CD14-positive monocyte (primary cell): ENCODE data around the gene PNLDC1. TPM values are rescaled to one million over a fixed set of nuclear protein-coding genes. Genes with fewer than 3 reads are reported as not detected.

Experiments used
- DNase-seq, 3 donors: peaks; one replicate each; pipeline ENCODE4 v3.0.0-alpha.2; 2011 to 2022
- H2AFZ ChIP-seq: 2 replicates; pipeline ENCODE4 v1.6.0; 2012; ENCODE audit warnings: mild to moderate bottlenecking, low read depth, low read length, inconsistent platforms; ENCODE audit not compliant: insufficient read depth, poor library complexity, severe bottlenecking
- H3K27ac ChIP-seq, 2 donors: 1 replicate in 1 of 2; 2 replicates in 1 of 2; pipeline ENCODE4 v1.5.1; 2012 to 2013; ENCODE audit warnings: low read length in 2 of 2, control low read depth in 1 of 2, inconsistent platforms in 1 of 2, low read depth in 1 of 2, mild to moderate bottlenecking in 1 of 2
- H3K27me3 ChIP-seq, 2 donors: one replicate each; pipeline versions ENCODE4 v1.6.0 to v1.6.1; 2011 to 2013; ENCODE audit warnings: low read length in 2 of 2; ENCODE audit not compliant: control insufficient read depth in 2 of 2, insufficient read depth in 2 of 2
- H3K36me3 ChIP-seq, 2 donors: replicated peaks in 1 of 2; 1 replicate in 1 of 2; 2 replicates in 1 of 2; pipeline versions ENCODE4 v1.5.1 to v1.6.1; 2012 to 2013; ENCODE audit warnings: low read length in 2 of 2, control low read depth in 1 of 2, inconsistent platforms in 1 of 2, mild to moderate bottlenecking in 1 of 2; ENCODE audit not compliant: insufficient read depth in 2 of 2, control insufficient read depth in 1 of 2
- H3K4me1 ChIP-seq, 2 donors: 1 replicate in 1 of 2; 2 replicates in 1 of 2; pipeline versions ENCODE4 v1.5.1 to v1.6.1; 2012 to 2013; ENCODE audit warnings: low read length in 2 of 2, control low read depth in 1 of 2, inconsistent platforms in 1 of 2, mild to moderate bottlenecking in 1 of 2, moderate library complexity in 1 of 2; ENCODE audit not compliant: insufficient read depth in 2 of 2, control insufficient read depth in 1 of 2
- H3K4me2 ChIP-seq: replicated peaks from 2 replicates; pipeline ENCODE3; 2012; ENCODE audit warnings: low read length, moderate library complexity, mild to moderate bottlenecking; ENCODE audit not compliant: poor library complexity, severe bottlenecking; ENCODE audit errors: extremely low read depth
- H3K4me3 ChIP-seq, 3 experiments: fragments of 200-600 bp in 1 of 3; sonication (generic) in 1 of 3; replicated peaks in 1 of 3; 1 replicate in 2 of 3; 2 replicates in 1 of 3; pipeline ENCODE4 v1.5.1; 2011 to 2013; ENCODE audit warnings: low read length in 3 of 3, mild to moderate bottlenecking in 3 of 3, control low read depth in 2 of 3, low read depth in 2 of 3, inconsistent platforms in 1 of 3, moderate library complexity in 1 of 3
- H3K79me2 ChIP-seq: 2 replicates; pipeline ENCODE4 v1.6.0; 2012; ENCODE audit warnings: mild to moderate bottlenecking, control low read depth, inconsistent platforms, low read length, moderate library complexity; ENCODE audit not compliant: insufficient read depth
- H3K9ac ChIP-seq: 2 replicates; pipeline ENCODE4 v1.6.0; 2017; ENCODE audit warnings: low read length, mild to moderate bottlenecking; ENCODE audit not compliant: insufficient read depth, poor library complexity, severe bottlenecking
- H3K9me3 ChIP-seq, 2 donors: replicated peaks in 1 of 2; 1 replicate in 1 of 2; 2 replicates in 1 of 2; pipeline versions ENCODE4 v1.5.1 to v1.6.1; 2012 to 2013; ENCODE audit warnings: low read length in 2 of 2, control low read depth in 1 of 2; ENCODE audit not compliant: control insufficient read depth in 1 of 2, insufficient read depth in 1 of 2
- H4K20me1 ChIP-seq: 2 replicates; pipeline ENCODE4 v1.6.0; 2012; ENCODE audit warnings: mild to moderate bottlenecking, low read length, control low read depth, moderate library complexity; ENCODE audit not compliant: insufficient read depth
- H3K27ac Mint-ChIP-seq, 7 donors: one replicate each; pipeline ENCODE4 v1.8.0; 2020; ENCODE audit warnings: mild to moderate bottlenecking in 7 of 7, mixed read lengths in 7 of 7, moderate library complexity in 6 of 7, inconsistent platforms in 2 of 7
- H3K27me3 Mint-ChIP-seq, 3 donors: one replicate each; pipeline ENCODE4 v1.8.0; 2021 to 2022; ENCODE audit warnings: low read depth in 3 of 3, mild to moderate bottlenecking in 3 of 3, mixed read lengths in 3 of 3, moderate library complexity in 3 of 3, inconsistent platforms in 1 of 3
- H3K36me3 Mint-ChIP-seq, 2 donors: one replicate each; pipeline ENCODE4 v1.8.0; 2020; ENCODE audit warnings: mixed read lengths in 2 of 2, inconsistent platforms in 1 of 2, mild to moderate bottlenecking in 1 of 2
- H3K4me1 Mint-ChIP-seq: one replicate; pipeline ENCODE4 v1.8.0; 2020; ENCODE audit warnings: mild to moderate bottlenecking, mixed read lengths
- H3K4me3 Mint-ChIP-seq, 2 donors: one replicate each; pipeline ENCODE4 v1.8.0; 2020; ENCODE audit warnings: mild to moderate bottlenecking in 2 of 2, mixed read lengths in 2 of 2, moderate library complexity in 1 of 2
- H3K9me3 Mint-ChIP-seq, 7 donors: one replicate each; pipeline ENCODE4 v1.8.0; 2020 to 2022; ENCODE audit warnings: mixed read lengths in 7 of 7, mild to moderate bottlenecking in 6 of 7, moderate library complexity in 6 of 7, inconsistent platforms in 2 of 7
- CTCF ChIP-seq: fragments of 200-600 bp; IDR thresholded peaks from one replicate; pipeline ENCODE4 v1.8.0; 2022; ENCODE audit warnings: antibody characterized with exemption, mild to moderate bottlenecking
- WGBS: methylation state at CpG from one replicate; pipeline ENCODE4 v1.1.5; 2013; ENCODE audit warnings: missing lambda C conversion rate; ENCODE audit not compliant: insufficient coverage; 5-methylcytosine and 5-hydroxymethylcytosine counted together
- intact Hi-C, 2 donors: fragments of 100-400 bp; cut with micrococcal nuclease; formaldehyde crosslinking; loops; one replicate each; pipeline versions ENCODE4 v1.15.0 to v1.15.1; 2023
- polyA plus RNA-seq, 3 donors: library from polyadenylated mRNA; depleted of rRNA in 1 of 3; unstranded in 2 of 3; stranded (reverse) in 1 of 3; fragments of 300-500 nt in 2 of 3; fragments of >200 nt in 1 of 3; fragmentation: Illumina TruSeq in 2 of 3; gene quantifications; 1 replicate in 2 of 3; 2 replicates in 1 of 3; pipeline ENCODE4 v1.2.3, GENCODE V29; 2012 to 2021

Gene PNLDC1
- polyA plus RNA-seq, 3 donors: 0.56 TPM; not detected in 2

- no peak for DNase-seq
- Histone ChIP-seq H3K4me1 (peaks cover 7 to 9% of the 10 kb centered on the region in 2 donors), H3K36me3 (peaks cover 50 to 74% of the 10 kb centered on the region in 2 donors), H3K27me3 (no peaks in the 10 kb centered on the region), H2AFZ (no peak overlapping the region), H3K4me3 (no peak overlapping the region), H3K4me2 (no peak overlapping the region), H3K79me2 (peaks cover 32% of the 10 kb centered on the region), H3K27ac (no peak overlapping the region), H4K20me1 (peaks cover 6% of the 10 kb centered on the region), H3K9me3 (no peaks in the 10 kb centered on the region), H3K9ac (no peak overlapping the region)
- Mint-ChIP-seq H3K4me3 (no peak overlapping the region), H3K9me3 (peaks cover 0 to 3% (median 1%) of the 10 kb centered on the region in 7 donors), H3K27me3 (no peaks in the 10 kb centered on the region), H3K4me1 (peaks cover 9% of the 10 kb centered on the region), H3K27ac (no peak overlapping the region), H3K36me3 (peaks cover 53 to 69% of the 10 kb centered on the region in 2 donors)
- no CpG with 5 or more reads among the region's 1 CpG for WGBS
- intact Hi-C loops: no loop called here
- TF ChIP-seq CTCF: no peak
These were observed 2.5 kb upstream of the PNLDC1 start for GRCh38 chr6:159797554-159797953.

GRCh38 chr6:159801935-159802334 lies 1.9 kb downstream of the PNLDC1 start:
- DNase-seq: peak in 2 of 3 donors; percentile 10 to 35
- no peaks in the 10 kb centered on the region for H3K27me3 Mint-ChIP-seq
- no peak for TF ChIP-seq CTCF
- no peaks in the 10 kb centered on the region for H3K27me3 ChIP-seq
- peaks cover 0 to 3% (median 1%) of the 10 kb centered on the region in 7 donors for H3K9me3 Mint-ChIP-seq
- H3K9ac ChIP-seq: no peak overlapping the region
- H3K4me1 Mint-ChIP-seq: peaks cover 19% of the 10 kb centered on the region
- H3K79me2 ChIP-seq: no peaks in the 10 kb centered on the region
- no peaks in the 10 kb centered on the region for H4K20me1 ChIP-seq
- intact Hi-C loops: no loop called here
- peaks cover 29 to 34% of the 10 kb centered on the region in 2 donors for H3K36me3 Mint-ChIP-seq
- H3K27ac ChIP-seq: no peak overlapping the region
- H3K4me1 ChIP-seq: peaks cover 18 to 21% of the 10 kb centered on the region in 2 donors
- WGBS: no CpG with 5 or more reads among the region's 8 CpGs
- no peak overlapping the region for H3K4me3 ChIP-seq
- H3K4me3 Mint-ChIP-seq: no peak overlapping the region
- H3K27ac Mint-ChIP-seq: peak overlapping the region in 4 of 7 donors; percentile 24 to 78 (median 51)
- peak overlapping the region; percentile 46 for H2AFZ ChIP-seq
- H3K9me3 ChIP-seq: no peaks in the 10 kb centered on the region
- H3K4me2 ChIP-seq: no peak overlapping the region
- peaks cover 23 to 32% of the 10 kb centered on the region in 2 donors for H3K36me3 ChIP-seq
